ENCODE data around the gene OR2C3. TPM values are rescaled to one million over a fixed set of nuclear protein-coding genes. Genes with fewer than 3 reads are reported as not detected.
"Not testable (repeated sequence)": the region's sequence is repeated elsewhere in the genome, so short reads cannot be mapped to it uniquely, and the experiment has no call there.

The OR2C3 gene
- total RNA-seq, 4 donors from 2014 or later = not detected

- TF ChIP-seq POLR2AphosphoS5 (IDR thresholded peaks at IDR 0.05) = no peak
- no peak for TF ChIP-seq EP300 (IDR thresholded peaks at IDR 0.05)
- no peak for TF ChIP-seq CTCF (IDR thresholded peaks at IDR 0.05)
- no peak for TF ChIP-seq POLR2A (IDR thresholded peaks at IDR 0.05; ENCODE audit: low read depth)
- no peak overlapping the region for H3K4me3 ChIP-seq
- 94% methylated on average over 2 of the region's 2 CpGs for WGBS
- peaks cover 0 to 5% (median 1%) of the 10 kb centered on the region in 4 donors for H3K9me3 ChIP-seq
- intact Hi-C loops (cut with DNase I) = no loop called here
- no peak for DNase-seq (ENCODE audit: extremely low spot score)
- no peak overlapping the region for H3K27ac ChIP-seq (replicated peaks in 1 of 4)
- H3K27me3 ChIP-seq = peaks cover 0 to 20% (median 0%) of the 10 kb centered on the region in 4 donors
- no peaks in the 10 kb centered on the region for H3K36me3 ChIP-seq
- H3K4me1 ChIP-seq = no peaks in the 10 kb centered on the region
Observed at GRCh38 chr1:247528812-247529474, 7.3 kb downstream of the OR2C3 start.

- H3K27me3 ChIP-seq = peaks cover 0 to 23% (median 0%) of the 10 kb centered on the region in 4 donors
- intact Hi-C loops (cut with DNase I); H3K9me3 ChIP-seq; DNase-seq (ENCODE audit: extremely low spot score); H3K27ac ChIP-seq (replicated peaks in 1 of 4); H3K4me1 ChIP-seq; H3K36me3 ChIP-seq; H3K4me3 ChIP-seq: not testable (repeated sequence)
- 96% methylated on average over 12 of the region's 30 CpGs for WGBS
Observed at GRCh38 chr1:247521886-247522285, 14.4 kb downstream of the OR2C3 start.

GRCh38 chr1:247518613-247518891, 17.7 kb downstream of the OR2C3 start:
- intact Hi-C loops (cut with DNase I) = no loop called here
- WGBS = 88% methylated on average over 19 of the region's 19 CpGs

GRCh38 chr1:247517795-247518612, 18.2 kb downstream of the OR2C3 start:
- H3K4me1 ChIP-seq = no peaks in the 10 kb centered on the region
- no peak overlapping the region for H3K27ac ChIP-seq (replicated peaks in 1 of 4)
- intact Hi-C loops (cut with DNase I) = no loop called here
- peaks cover 0 to 22% (median 0%) of the 10 kb centered on the region in 4 donors for H3K27me3 ChIP-seq
- peaks cover 0 to 5% (median 2%) of the 10 kb centered on the region in 4 donors for H3K9me3 ChIP-seq
- no peak overlapping the region for H3K4me3 ChIP-seq
- no peak for DNase-seq (ENCODE audit: extremely low spot score)
- WGBS = 70% methylated on average over 14 of the region's 72 CpGs
- no peak for TF ChIP-seq CTCF (IDR thresholded peaks at IDR 0.05)
- no peak for TF ChIP-seq POLR2A (IDR thresholded peaks at IDR 0.05; ENCODE audit: low read depth)
- no peak for TF ChIP-seq EP300 (IDR thresholded peaks at IDR 0.05)
- TF ChIP-seq POLR2AphosphoS5 (IDR thresholded peaks at IDR 0.05) = no peak
- H3K36me3 ChIP-seq = no peaks in the 10 kb centered on the region

More at GRCh38 chr1:247518613-247518891, 17.7 kb downstream of the OR2C3 start:
- H3K27me3 ChIP-seq = peaks cover 0 to 18% (median 0%) of the 10 kb centered on the region in 4 donors
- H3K4me1 ChIP-seq = no peaks in the 10 kb centered on the region
- H3K36me3 ChIP-seq = no peaks in the 10 kb centered on the region
- no peak overlapping the region for H3K27ac ChIP-seq (replicated peaks in 1 of 4)
- DNase-seq (ENCODE audit: extremely low spot score) = no peak
- TF ChIP-seq EP300 (IDR thresholded peaks at IDR 0.05) (no peak), POLR2AphosphoS5 (IDR thresholded peaks at IDR 0.05) (no peak), POLR2A (IDR thresholded peaks at IDR 0.05; ENCODE audit: low read depth) (no peak), CTCF (IDR thresholded peaks at IDR 0.05) (no peak)
- no peak overlapping the region for H3K4me3 ChIP-seq
- H3K9me3 ChIP-seq = peaks cover 0 to 5% (median 2%) of the 10 kb centered on the region in 4 donors

GRCh38 chr1:247506831-247507230, 29.4 kb downstream of the OR2C3 start:
- no peak for TF ChIP-seq POLR2A (IDR thresholded peaks at IDR 0.05; ENCODE audit: low read depth)
- TF ChIP-seq EP300 (IDR thresholded peaks at IDR 0.05) = no peak
- no peak for TF ChIP-seq CTCF (IDR thresholded peaks at IDR 0.05)
- TF ChIP-seq POLR2AphosphoS5 (IDR thresholded peaks at IDR 0.05) = no peak
- no peak for DNase-seq (ENCODE audit: extremely low spot score)
- Histone ChIP-seq H3K27ac (replicated peaks in 1 of 4) (no peak overlapping the region), H3K27me3 (no peaks in the 10 kb centered on the region), H3K4me3 (no peak overlapping the region), H3K36me3 (no peaks in the 10 kb centered on the region), H3K9me3 (no peaks in the 10 kb centered on the region), H3K4me1 (no peaks in the 10 kb centered on the region)
- intact Hi-C loops (cut with DNase I) = no loop called here
- WGBS = 38% methylated on average over 3 of the region's 3 CpGs

Measured in esophagus muscularis mucosa (tissue), 4 donors.